ENCODE measurements around the gene MCTP1. TPM values are rescaled to one million over a fixed set of nuclear protein-coding genes. Genes with fewer than 3 reads are reported as not detected.

MCTP1 gene
- total RNA-seq, 1 donor from 2014 or later: 3.7 TPM

DNA sequence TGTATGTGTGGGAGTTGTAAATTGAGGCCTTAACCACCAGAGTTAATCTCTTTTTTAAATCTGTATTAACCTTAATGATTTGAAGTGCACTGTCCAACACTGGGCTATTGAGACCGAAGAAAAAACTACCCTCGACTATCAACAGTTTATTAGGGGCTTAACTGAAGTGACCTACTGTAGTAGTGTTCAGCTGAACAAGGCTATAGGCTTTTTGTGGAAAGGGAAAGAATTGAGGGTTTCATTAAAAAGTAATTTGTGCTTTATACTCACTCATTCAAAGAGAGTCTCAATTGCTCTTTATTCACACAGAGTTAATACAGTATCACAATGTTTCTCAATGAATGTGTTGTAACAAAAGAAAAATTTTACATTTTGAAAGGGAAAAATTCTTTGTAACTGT lies 399.0 kb downstream of the MCTP1 start:
- Histone ChIP-seq H3K9me3 (ENCODE audit: low read depth) (no peaks in the 10 kb centered on the region), H2AFZ (replicated peaks) (no peak overlapping the region), H3K4me3 (no peak overlapping the region), H4K20me1 (ENCODE audit: low read depth) (no peaks in the 10 kb centered on the region), H3K79me2 (ENCODE audit: low read depth) (no peaks in the 10 kb centered on the region), H3K4me2 (no peak overlapping the region), H3K27me3 (no peaks in the 10 kb centered on the region), H3K36me3 (no peaks in the 10 kb centered on the region), H3F3A (ENCODE audit: low read depth) (no peaks in the 10 kb centered on the region), H3K9ac (no peak overlapping the region), H3K4me1 (no peaks in the 10 kb centered on the region), H3K27ac (no peak overlapping the region)
- TF ChIP-seq, protein P1, sequence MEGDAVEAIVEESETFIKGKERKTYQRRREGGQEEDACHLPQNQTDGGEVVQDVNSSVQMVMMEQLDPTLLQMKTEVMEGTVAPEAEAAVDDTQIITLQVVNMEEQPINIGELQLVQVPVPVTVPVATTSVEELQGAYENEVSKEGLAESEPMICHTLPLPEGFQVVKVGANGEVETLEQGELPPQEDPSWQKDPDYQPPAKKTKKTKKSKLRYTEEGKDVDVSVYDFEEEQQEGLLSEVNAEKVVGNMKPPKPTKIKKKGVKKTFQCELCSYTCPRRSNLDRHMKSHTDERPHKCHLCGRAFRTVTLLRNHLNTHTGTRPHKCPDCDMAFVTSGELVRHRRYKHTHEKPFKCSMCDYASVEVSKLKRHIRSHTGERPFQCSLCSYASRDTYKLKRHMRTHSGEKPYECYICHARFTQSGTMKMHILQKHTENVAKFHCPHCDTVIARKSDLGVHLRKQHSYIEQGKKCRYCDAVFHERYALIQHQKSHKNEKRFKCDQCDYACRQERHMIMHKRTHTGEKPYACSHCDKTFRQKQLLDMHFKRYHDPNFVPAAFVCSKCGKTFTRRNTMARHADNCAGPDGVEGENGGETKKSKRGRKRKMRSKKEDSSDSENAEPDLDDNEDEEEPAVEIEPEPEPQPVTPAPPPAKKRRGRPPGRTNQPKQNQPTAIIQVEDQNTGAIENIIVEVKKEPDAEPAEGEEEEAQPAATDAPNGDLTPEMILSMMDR (IDR thresholded peaks at IDR 0.05): no peak
- H3K27me3 Mint-ChIP-seq (ENCODE audit: insufficient read depth, low read depth): peaks cover 7% of the 10 kb centered on the region
- H3K36me3 Mint-ChIP-seq: no peaks in the 10 kb centered on the region
- H3K27ac Mint-ChIP-seq: no peak overlapping the region
- H3K4me1 Mint-ChIP-seq: peaks cover 24% of the 10 kb centered on the region
- DNase-seq (ENCODE audit: low spot score): no peak
- no peaks in the 10 kb centered on the region for H3K9me3 Mint-ChIP-seq
- H3K4me3 Mint-ChIP-seq: no peak overlapping the region

DNA sequence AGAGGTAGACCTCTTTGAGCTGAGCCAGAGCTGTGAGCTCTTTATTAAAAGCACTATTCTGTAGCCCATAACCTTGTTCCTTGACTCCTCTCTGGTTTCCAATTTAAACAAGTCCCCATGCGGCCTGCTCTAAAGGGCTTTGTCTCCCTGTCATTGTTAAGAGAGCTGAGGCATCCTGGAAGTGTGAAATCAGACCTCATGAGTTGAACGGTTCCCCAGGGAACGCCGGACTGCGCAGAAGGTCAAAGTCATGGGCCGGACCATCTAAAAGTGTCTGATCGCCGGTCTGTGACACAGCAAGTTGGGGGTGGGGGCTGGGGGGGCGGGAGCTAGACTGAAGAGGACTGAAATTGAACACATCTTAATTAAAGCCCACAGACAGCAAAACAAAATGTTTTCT lies 400.6 kb downstream of the MCTP1 start:
- Histone ChIP-seq H2AFZ (replicated peaks) (no peak overlapping the region), H4K20me1 (ENCODE audit: low read depth) (no peaks in the 10 kb centered on the region), H3K9ac (no peak overlapping the region), H3K9me3 (ENCODE audit: low read depth) (no peaks in the 10 kb centered on the region), H3K27me3 (no peaks in the 10 kb centered on the region), H3K4me2 (no peak overlapping the region), H3K79me2 (ENCODE audit: low read depth) (no peaks in the 10 kb centered on the region), H3F3A (ENCODE audit: low read depth) (no peaks in the 10 kb centered on the region), H3K4me3 (no peak overlapping the region), H3K4me1 (no peaks in the 10 kb centered on the region), H3K36me3 (no peaks in the 10 kb centered on the region), H3K27ac (no peak overlapping the region)
- Mint-ChIP-seq H3K9me3 (no peaks in the 10 kb centered on the region), H3K4me3 (no peak overlapping the region), H3K27ac (peak overlapping the region; percentile 17), H3K27me3 (ENCODE audit: insufficient read depth, low read depth) (peaks cover 7% of the 10 kb centered on the region), H3K4me1 (peaks cover 24% of the 10 kb centered on the region), H3K36me3 (no peaks in the 10 kb centered on the region)
- TF ChIP-seq EZH2phosphoT487 (IDR thresholded peaks at IDR 0.05) (no peak), EZH2 (IDR thresholded peaks at IDR 0.05) (no peak)
- TF ChIP-seq, protein P1 (IDR thresholded peaks at IDR 0.05): no peak
- peak; percentile 40 for DNase-seq (ENCODE audit: low spot score)

DNA sequence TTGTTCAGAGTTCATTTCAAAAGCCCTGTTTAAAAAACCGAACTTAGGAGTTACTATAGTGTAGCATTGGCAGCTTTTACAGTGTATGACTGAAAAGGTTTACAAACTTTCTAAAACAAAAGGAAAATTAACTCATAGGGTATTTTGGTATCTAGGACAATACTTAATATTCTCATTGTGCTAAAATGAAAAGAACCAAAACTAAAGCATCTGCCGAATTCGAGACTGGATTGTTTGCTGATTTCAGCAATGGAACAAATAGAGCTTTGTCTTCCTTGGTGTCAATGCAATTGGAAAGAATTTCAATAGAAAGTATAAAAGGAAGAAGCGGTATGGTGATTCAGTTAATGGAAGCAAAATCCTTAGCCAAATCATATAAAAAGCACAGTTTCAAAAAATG lies 412.4 kb downstream of the MCTP1 start:
- Histone ChIP-seq H3K27ac (no peak overlapping the region), H3F3A (ENCODE audit: low read depth) (no peaks in the 10 kb centered on the region), H4K20me1 (ENCODE audit: low read depth) (no peaks in the 10 kb centered on the region), H3K4me1 (peaks cover 22% of the 10 kb centered on the region), H3K36me3 (no peaks in the 10 kb centered on the region), H3K9ac (no peak overlapping the region), H3K4me2 (no peak overlapping the region), H2AFZ (replicated peaks) (no peak overlapping the region), H3K27me3 (no peaks in the 10 kb centered on the region), H3K4me3 (no peak overlapping the region), H3K9me3 (ENCODE audit: low read depth) (no peaks in the 10 kb centered on the region), H3K79me2 (ENCODE audit: low read depth) (no peaks in the 10 kb centered on the region)
- Mint-ChIP-seq H3K27ac (no peak overlapping the region), H3K36me3 (no peaks in the 10 kb centered on the region), H3K27me3 (ENCODE audit: insufficient read depth, low read depth) (peaks cover 6% of the 10 kb centered on the region), H3K4me1 (peaks cover 10% of the 10 kb centered on the region), H3K9me3 (no peaks in the 10 kb centered on the region), H3K4me3 (no peak overlapping the region)
- DNase-seq (ENCODE audit: low spot score): no peak
- TF ChIP-seq EZH2 (IDR thresholded peaks at IDR 0.05) (no peak), EZH2phosphoT487 (IDR thresholded peaks at IDR 0.05) (no peak)
- TF ChIP-seq, protein P1 (IDR thresholded peaks at IDR 0.05): no peak

All from neural progenitor cell (in vitro differentiated cells).